Breast epithelium (tissue), 3 donors: ENCODE measurements around the gene RNF8.

Experiments
- CTCF ChIP-seq, 3 donors: fragments of 450-650 bp; IDR thresholded peaks; one replicate each; pipeline ENCODE4 v1.5.1; 2016 to 2017; ENCODE audit warnings: antibody characterized with exemption in 3 of 3, mild to moderate bottlenecking in 3 of 3, moderate library complexity in 3 of 3
- POLR2A ChIP-seq: fragments of 450-650 bp; IDR thresholded peaks from one replicate; pipeline ENCODE4 v1.6.1; 2016; ENCODE audit warnings: antibody characterized with exemption, mild to moderate bottlenecking, moderate library complexity
- POLR2AphosphoS5 ChIP-seq, 3 donors: sonication (generic); formaldehyde crosslinking; IDR thresholded peaks; one replicate each; pipeline ENCODE4 v1.6.1; 2017; ENCODE audit warnings: antibody characterized with exemption in 3 of 3

GRCh38 chr6:37372116-37372515 is 18.3 kb downstream of the RNF8 start:
- TF ChIP-seq CTCF (IDR thresholded peaks at IDR 0.05) (no peak), POLR2AphosphoS5 (IDR thresholded peaks at IDR 0.05) (no peak), POLR2A (no peak)
